Measurements from ENCODE around the gene RBM28. TPM values are rescaled to one million over a fixed set of nuclear protein-coding genes. Genes with fewer than 3 reads are reported as not detected.
A peak's percentile ranks its signal among the peaks of the same experiment; 100 is the strongest.

RBM28 gene
- total RNA-seq, 3 donors from 2014 or later = 23.6 to 34.3 (median 27.1) TPM

- Histone ChIP-seq H3K36me3 (ENCODE audit: low read depth) (no peaks in the 10 kb centered on the region), H3K4me1 (ENCODE audit: low read depth) (peaks cover 10% of the 10 kb centered on the region), H3K9me3 (no peaks in the 10 kb centered on the region), H3K4me3 (no peak overlapping the region)
- no peak for DNase-seq
- intact Hi-C loops (cut with DNase I, micrococcal nuclease) = no loop called here
- no peak for TF ChIP-seq CTCF (IDR thresholded peaks at IDR 0.05)
- ATAC-seq = no peak
These were observed 75.5 kb downstream of the RBM28 start for GRCh38 chr7:128268233-128268632.

GRCh38 chr7:128267595-128267924 lies 76.1 kb downstream of the RBM28 start:
- no peaks in the 10 kb centered on the region for H3K36me3 ChIP-seq (ENCODE audit: low read depth)
- no peak for DNase-seq
- intact Hi-C loops (cut with DNase I, micrococcal nuclease) = no loop called here
- no peak for TF ChIP-seq CTCF (IDR thresholded peaks at IDR 0.05)
- H3K4me1 ChIP-seq (ENCODE audit: low read depth) = peaks cover 10% of the 10 kb centered on the region
- no peaks in the 10 kb centered on the region for H3K9me3 ChIP-seq
- ATAC-seq = no peak
- no peak overlapping the region for H3K4me3 ChIP-seq

GRCh38 chr7:128266883-128267594 lies 76.7 kb downstream of the RBM28 start:
- Histone ChIP-seq H3K36me3 (ENCODE audit: low read depth) (no peaks in the 10 kb centered on the region), H3K4me1 (ENCODE audit: low read depth) (peaks cover 10% of the 10 kb centered on the region), H3K4me3 (no peak overlapping the region), H3K9me3 (no peaks in the 10 kb centered on the region)
- no peak for TF ChIP-seq CTCF (IDR thresholded peaks at IDR 0.05)
- ATAC-seq (peak; percentile 13), DNase-seq (peak in 1 of 3 donors; percentile 32)
- intact Hi-C loops (cut with DNase I, micrococcal nuclease) = no loop called here

- no peak for ATAC-seq
These were observed 77.2 kb downstream of the RBM28 start for GRCh38 chr7:128266529-128266882.

GRCh38 chr7:128265906-128266300 lies 77.8 kb downstream of the RBM28 start:
- peaks cover 7% of the 10 kb centered on the region for H3K4me1 ChIP-seq (ENCODE audit: low read depth)
- TF ChIP-seq CTCF (IDR thresholded peaks at IDR 0.05) = no peak
- H3K4me3 ChIP-seq = no peak overlapping the region
- peak; percentile 36 for ATAC-seq
- no peaks in the 10 kb centered on the region for H3K36me3 ChIP-seq (ENCODE audit: low read depth)
- no peaks in the 10 kb centered on the region for H3K9me3 ChIP-seq
- no peak for DNase-seq
- intact Hi-C loops (cut with DNase I, micrococcal nuclease) = no loop called here

More at GRCh38 chr7:128266529-128266882, 77.2 kb downstream of the RBM28 start:
- Histone ChIP-seq H3K9me3 (no peaks in the 10 kb centered on the region), H3K36me3 (ENCODE audit: low read depth) (no peaks in the 10 kb centered on the region), H3K4me3 (no peak overlapping the region), H3K4me1 (ENCODE audit: low read depth) (peaks cover 10% of the 10 kb centered on the region)
- intact Hi-C loops (cut with DNase I, micrococcal nuclease) = no loop called here
- DNase-seq = no peak
- TF ChIP-seq CTCF (IDR thresholded peaks at IDR 0.05) = no peak
